GM12874 (cell line): ENCODE measurements around the gene AP1G1.

Experiments used
- CTCF ChIP-seq: IDR thresholded peaks from 2 replicates; pipeline ENCODE4 v1.5.1; 2011; ENCODE audit warnings: low read depth, mild to moderate bottlenecking, control low read depth, low read length, moderate library complexity; ENCODE audit not compliant: insufficient read depth

AP1G1 gene

GRCh38 chr16:71848622-71849021 is 40.0 kb upstream of the AP1G1 start:
- no peak for TF ChIP-seq CTCF

GRCh38 chr16:71847096-71847495 is 38.5 kb upstream of the AP1G1 start:
- TF ChIP-seq CTCF = no peak

GRCh38 chr16:71846431-71846830 is 37.8 kb upstream of the AP1G1 start:
- TF ChIP-seq CTCF = no peak

GRCh38 chr16:71845639-71846430 is 37.2 kb upstream of the AP1G1 start, which contains the start of gene ATXN1L:
ATXN1L (plus strand) TSS chr16:71845976; CDS start chr16:71849741, 3,765 bp downstream.
- TF ChIP-seq CTCF = no peak

GRCh38 chr16:71843572-71843971 is 34.9 kb upstream of the AP1G1 start:
- no peak for TF ChIP-seq CTCF

GRCh38 chr16:71840052-71840451 is 31.4 kb upstream of the AP1G1 start:
- no peak for TF ChIP-seq CTCF

- no peak for TF ChIP-seq CTCF
These were observed 28.5 kb upstream of the AP1G1 start for GRCh38 chr16:71837150-71837549.

- TF ChIP-seq CTCF = no peak
These were observed 25.7 kb upstream of the AP1G1 start for GRCh38 chr16:71834291-71834690.
